Epithelial cell of prostate (primary cell): ENCODE data around the gene CERK.
"Not testable (repeated sequence)": the region's sequence is repeated elsewhere in the genome, so short reads cannot be mapped to it uniquely, and the experiment has no call there.

Experiments
- DNase-seq: peaks from one replicate; pipeline ENCODE4 v3.0.0-alpha.2; 2011; ENCODE audit warnings: low read depth, low spot score
- H3K27ac ChIP-seq: fragments of 450-650 bp; 2 replicates; pipeline ENCODE4 v1.5.1; 2017; ENCODE audit warnings: mild to moderate bottlenecking

Gene CERK

GRCh38 chr22:46735747-46736608 lies 2.1 kb downstream of the CERK start:
- H3K27ac ChIP-seq = no peak overlapping the region
- DNase-seq = no peak

DNA sequence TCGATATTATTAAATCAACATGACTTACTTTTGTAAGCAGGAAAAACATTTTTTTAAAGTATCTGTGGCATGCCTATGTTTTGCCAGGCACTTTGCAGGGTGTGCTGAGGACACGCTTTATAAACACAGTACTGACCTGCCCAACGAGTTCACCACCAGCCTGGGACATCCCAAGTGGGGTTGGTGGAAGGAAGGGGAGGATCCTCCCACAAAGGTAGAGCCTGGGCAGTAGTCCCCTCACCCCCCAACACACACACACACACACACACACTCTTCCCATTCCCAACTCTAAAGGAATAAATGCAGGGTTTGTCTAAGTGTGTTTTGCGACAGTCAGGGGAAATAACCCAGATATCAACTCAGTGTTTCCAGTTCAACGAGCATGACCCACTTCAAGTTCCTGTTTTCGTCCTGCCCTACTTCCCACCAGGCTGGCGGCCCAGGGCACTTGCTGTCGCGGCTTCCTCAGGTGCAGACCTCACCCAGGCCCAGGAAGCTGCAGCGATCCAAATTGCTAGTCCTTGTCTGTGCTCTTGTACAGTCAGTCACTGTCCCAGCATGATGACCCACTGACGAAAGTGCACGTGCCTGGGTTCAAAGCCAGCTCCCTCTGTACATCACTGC lies 3.1 kb downstream of the CERK start:
- H3K27ac ChIP-seq = no peak overlapping the region
- no peak for DNase-seq

GRCh38 chr22:46734213-46734722 lies 3.8 kb downstream of the CERK start:
- DNase-seq, H3K27ac ChIP-seq: not testable (repeated sequence)

GRCh38 chr22:46732513-46732912 lies 5.5 kb downstream of the CERK start:
- no peak for DNase-seq
- no peak overlapping the region for H3K27ac ChIP-seq

DNA sequence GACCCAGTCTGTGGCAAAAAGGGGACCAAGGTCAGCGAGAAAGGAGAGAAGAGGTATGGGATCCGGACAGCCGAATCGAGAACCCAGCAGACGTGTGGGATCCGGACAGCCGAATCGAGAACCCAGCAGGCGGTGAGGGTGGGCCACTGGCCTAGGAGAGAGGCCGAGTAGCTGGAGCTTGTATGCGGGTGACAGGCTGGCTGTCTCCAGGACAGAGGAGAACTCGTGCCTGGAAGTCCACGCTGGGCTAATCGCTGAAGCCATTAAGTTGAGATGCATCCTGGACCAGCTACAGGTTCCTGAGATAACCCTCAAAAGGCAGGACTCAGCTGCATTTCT lies 6.0 kb downstream of the CERK start:
- no peak overlapping the region for H3K27ac ChIP-seq
- no peak for DNase-seq

GRCh38 chr22:46731246-46732040 lies 6.6 kb downstream of the CERK start:
- DNase-seq = no peak
- no peak overlapping the region for H3K27ac ChIP-seq

GRCh38 chr22:46730568-46731245 lies 7.3 kb downstream of the CERK start:
- H3K27ac ChIP-seq = no peak overlapping the region

GRCh38 chr22:46728470-46728869 lies 9.6 kb downstream of the CERK start:
- DNase-seq = no peak
- no peak overlapping the region for H3K27ac ChIP-seq

More at GRCh38 chr22:46730568-46731245, 7.3 kb downstream of the CERK start:
- DNase-seq = no peak

GRCh38 chr22:46727813-46728364 lies 10.2 kb downstream of the CERK start:
- no peak overlapping the region for H3K27ac ChIP-seq
- no peak for DNase-seq

DNA sequence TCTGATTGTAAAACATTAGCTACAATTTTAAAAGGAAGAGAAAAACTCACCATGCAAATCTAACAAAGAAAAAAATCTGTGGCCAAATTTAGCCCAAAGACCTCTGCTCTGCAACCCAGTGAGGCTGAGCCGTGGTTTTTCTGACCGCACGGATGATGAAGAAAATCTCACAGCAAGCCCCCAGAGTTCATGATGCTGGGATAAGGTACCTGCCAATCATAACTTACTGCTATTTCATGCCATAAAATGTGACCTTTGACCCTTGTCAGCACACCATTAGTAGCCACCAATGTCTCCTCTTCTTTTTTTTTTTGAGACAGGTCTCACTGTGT lies 11.1 kb downstream of the CERK start:
- no peak overlapping the region for H3K27ac ChIP-seq
- DNase-seq = no peak

DNA sequence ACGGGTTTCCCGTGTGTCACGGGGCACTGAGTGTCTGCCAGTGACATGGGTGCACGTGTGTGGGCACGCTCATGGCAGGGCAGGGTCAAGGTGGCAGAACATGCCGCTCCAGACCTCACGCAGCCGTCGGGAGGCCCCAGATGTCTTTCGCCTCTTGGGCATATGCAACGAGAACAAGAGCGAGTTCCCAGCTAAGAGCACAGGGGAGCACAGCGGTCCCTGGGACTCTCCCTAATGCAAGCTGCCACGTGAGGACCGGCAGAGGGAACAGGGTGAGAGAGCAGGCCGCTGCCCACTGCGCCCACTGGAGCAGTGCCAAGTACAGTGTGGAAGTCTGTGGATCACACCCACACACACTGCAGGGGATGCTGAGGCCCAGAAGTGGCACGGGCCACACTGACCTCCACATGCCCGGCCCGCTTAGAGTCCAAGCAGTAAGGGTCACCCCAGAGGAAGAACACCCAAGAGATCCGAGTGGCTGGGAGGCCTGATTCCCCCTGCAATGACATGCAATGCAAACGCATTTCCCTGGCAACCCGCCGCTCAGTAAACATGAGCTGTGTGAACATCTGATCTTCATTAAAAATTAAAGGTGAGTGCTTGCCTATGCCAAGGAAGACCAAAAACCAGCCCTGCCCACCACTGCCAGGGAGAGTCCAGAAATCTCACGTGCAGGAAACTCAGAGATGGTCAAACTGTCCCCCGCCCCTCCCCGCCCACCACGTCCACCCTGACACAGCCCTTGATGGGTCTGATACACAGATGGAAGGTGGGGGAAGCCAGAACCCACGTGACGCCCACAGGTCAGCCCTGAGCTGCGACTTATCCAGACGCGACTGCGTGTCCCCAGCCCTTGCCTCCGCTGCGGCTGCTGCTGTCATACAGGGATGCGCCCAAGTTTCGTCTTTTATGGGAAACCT lies 11.7 kb downstream of the CERK start:
- no peak overlapping the region for H3K27ac ChIP-seq
- DNase-seq = no peak

- no peak for DNase-seq
- H3K27ac ChIP-seq = no peak overlapping the region
These were observed 13.0 kb downstream of the CERK start for GRCh38 chr22:46725096-46725495.

DNA sequence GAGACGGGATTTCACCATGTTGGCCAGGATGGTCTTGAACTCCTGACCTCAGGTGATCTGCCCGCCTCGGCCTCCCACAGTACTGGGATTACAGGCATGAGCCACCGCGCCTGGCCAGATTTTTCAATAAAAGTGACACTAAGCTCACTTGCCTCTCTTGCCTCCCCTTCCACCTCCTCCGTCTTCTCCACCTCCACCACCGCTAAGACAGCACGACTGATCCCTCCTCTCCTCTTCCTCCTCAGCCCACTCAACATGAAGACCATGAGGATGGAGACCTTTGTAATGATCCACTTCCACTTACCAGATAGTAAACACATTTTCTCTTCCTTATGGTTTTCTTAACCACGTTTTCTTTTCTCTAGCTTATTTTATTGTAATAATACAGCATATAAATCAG lies 14.2 kb downstream of the CERK start:
- no peak overlapping the region for H3K27ac ChIP-seq
- DNase-seq = no peak

GRCh38 chr22:46721501-46722085 lies 16.5 kb downstream of the CERK start:
- no peak for DNase-seq
- no peak overlapping the region for H3K27ac ChIP-seq

DNA sequence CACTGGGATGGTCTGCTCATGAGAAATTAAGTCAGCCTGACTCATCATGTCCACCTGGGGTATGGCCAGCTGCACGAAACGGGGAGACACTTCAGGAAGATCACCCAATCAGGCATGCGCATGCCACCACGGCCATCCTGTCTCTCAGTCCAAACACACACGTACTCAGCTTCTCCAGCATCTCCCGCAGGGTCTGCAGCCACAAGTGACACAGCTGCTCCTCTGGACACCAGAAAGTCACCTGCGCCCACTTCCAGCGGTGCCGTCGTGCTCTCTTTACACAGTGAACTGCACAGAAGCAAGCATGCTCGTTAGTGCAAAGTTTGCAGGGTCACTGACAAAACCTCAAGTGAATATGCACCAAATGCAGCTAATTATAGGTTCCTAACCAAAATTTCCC lies 18.1 kb downstream of the CERK start:
- H3K27ac ChIP-seq = no peak overlapping the region
- no peak for DNase-seq

- DNase-seq = no peak
- H3K27ac ChIP-seq = no peak overlapping the region
These were observed 23.5 kb downstream of the CERK start for GRCh38 chr22:46714550-46714949.

DNA sequence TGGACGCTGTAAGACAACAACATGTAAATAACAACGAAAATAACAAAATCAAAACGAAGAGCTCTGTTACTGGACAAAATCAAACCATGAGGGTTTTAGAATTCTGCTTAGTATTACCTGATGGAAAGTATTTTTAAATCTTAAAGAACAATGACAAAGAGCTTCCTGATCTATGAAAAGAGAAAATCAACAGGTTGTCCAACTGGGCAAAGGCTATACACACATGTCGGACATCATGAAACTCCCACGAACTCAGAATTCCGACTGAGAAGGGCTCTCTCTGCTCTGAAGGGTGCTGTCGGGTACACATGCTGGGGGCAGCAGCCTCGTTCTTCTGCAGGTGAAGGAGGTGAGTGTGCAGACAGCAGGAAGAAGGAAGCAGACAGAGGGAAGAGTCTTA lies 25.8 kb downstream of the CERK start:
- H3K27ac ChIP-seq = no peak overlapping the region
- no peak for DNase-seq

DNA sequence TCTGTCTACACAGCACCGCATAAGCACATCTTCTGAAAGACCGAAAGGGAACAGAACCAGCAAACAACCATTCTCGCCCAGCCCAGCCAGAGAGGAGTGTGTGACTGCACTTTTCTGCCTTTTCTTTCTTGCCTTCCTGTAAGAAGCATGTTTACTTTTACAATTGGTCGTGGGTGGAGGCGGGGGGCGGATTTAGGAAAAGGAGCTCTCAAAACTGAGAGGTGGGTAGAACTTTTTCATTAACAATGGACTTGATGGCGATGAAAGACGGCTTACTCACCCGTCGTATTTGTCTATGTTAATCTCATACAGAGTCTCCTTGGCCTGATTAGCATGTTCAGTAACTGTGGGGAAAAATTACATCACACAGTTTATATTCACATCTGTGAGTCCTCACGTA lies 27.2 kb downstream of the CERK start:
- DNase-seq = no peak
- no peak overlapping the region for H3K27ac ChIP-seq
